ENCODE results near the gene URI1.
"Not testable (repeated sequence)": the region's sequence is repeated elsewhere in the genome, so short reads cannot be mapped to it uniquely, and the experiment has no call there.

URI1 gene

GRCh38 chr19:29942404-29943261 lies 594 bp downstream of the URI1 start:
- peak; percentile 64 for DNase-seq

- no peak for DNase-seq
Observed at GRCh38 chr19:29943615-29944014, 1.6 kb downstream of the URI1 start.

DNA sequence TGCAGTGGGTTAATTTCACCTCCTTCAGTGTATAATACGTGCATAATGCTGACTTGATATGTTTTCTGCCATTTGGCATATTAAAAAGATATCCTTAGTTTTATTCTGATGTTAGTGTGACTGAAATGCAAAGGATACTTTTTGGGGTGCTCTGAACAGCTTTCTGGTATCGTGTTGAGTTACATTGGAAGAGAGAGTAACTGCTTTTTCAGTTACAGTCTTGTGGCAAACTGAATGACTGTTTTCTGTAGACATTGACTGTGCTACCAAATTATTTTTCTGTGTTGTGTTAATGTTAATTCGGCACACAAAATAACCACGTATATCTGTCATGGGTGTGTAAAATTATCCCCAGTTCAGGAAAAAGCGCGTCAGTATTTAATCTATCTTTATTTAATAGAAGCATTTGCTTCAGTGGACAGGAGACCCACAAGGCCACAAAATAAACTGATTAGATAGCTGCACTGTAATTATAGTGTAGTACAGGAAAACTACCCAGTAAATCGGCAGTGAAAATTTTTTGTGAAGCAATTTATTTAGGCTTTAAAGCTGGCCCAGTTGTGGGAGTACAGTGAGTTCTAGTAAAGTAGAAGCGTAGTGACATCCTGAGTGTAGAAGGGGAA lies 2.5 kb downstream of the URI1 start:
- DNase-seq = no peak

DNA sequence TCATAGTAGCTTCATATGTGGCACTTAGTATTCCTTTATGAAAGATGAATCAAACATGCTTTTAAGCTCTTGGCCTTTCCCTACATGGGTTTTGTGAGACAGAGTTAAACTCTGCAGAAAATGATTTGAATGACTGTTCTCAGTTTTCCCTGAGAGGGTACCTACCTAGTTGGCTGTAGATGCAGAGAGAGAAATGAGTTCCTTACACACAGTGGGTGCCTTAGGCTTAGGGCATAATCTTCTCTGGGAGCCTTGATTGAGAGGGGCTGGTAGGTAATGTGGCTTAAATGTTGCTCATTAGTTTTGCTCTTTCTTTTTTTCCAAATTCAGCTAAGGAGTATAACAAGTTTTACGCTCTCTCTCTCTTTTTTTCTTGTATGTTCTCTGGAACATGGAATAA lies 3.0 kb downstream of the URI1 start:
- no peak for DNase-seq

DNA sequence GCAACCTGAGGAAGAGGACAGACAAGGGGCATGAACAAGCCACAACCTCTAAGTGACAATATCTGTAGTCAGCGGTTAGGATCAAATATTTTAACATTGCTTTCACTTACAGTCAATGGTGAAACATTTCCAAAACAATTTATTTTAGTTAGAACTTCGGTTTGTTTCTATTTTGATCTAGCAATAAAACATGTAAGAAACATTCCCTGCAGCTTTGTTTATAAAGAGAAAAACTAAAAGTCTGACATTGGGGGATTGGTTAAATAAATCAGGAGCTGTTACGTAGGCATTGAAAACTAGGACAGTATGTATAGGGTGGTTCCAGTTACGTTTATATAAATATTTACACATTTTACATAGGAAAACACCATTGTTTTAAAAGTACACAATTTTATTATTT lies 3.4 kb downstream of the URI1 start:
- no peak for DNase-seq

DNA sequence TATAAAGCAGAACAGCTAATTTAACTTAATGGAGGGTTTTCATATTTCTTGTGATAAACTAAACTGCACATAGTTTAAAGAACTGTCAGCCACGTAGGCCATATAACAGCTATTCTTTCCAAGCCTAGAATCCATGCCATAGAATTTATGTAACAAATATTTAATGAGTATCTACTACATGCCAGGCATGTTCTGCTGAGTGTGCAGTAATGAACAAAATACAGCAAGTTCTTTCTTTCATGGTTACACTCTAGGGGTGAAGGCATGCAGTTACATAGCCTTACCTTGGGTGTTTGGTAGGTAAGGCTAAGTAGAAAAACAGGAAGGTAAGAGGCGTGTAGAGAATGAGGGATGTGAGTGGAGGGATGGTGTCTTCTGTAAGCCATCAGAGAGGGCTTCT lies 4.6 kb downstream of the URI1 start:
- no peak for DNase-seq

DNA sequence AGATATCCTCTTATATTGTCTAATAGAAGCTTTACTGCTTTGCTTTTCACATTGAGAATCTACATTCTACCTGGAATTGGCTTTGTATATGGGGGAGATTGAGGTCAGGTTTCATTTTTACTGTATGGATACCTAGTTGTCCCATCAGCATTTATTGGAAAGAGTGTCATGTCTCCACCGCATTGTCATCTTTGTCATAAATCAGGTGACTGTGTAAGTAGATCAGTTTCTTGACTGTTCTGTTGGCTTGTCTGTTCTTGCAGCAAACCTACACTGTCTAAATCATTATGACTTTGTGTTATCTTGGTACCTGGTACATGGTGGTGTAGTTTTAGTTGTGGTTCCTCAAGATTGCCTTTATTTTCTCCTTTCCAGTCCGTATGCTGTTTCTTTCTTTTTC lies 5.8 kb downstream of the URI1 start:
- no peak for DNase-seq

DNA sequence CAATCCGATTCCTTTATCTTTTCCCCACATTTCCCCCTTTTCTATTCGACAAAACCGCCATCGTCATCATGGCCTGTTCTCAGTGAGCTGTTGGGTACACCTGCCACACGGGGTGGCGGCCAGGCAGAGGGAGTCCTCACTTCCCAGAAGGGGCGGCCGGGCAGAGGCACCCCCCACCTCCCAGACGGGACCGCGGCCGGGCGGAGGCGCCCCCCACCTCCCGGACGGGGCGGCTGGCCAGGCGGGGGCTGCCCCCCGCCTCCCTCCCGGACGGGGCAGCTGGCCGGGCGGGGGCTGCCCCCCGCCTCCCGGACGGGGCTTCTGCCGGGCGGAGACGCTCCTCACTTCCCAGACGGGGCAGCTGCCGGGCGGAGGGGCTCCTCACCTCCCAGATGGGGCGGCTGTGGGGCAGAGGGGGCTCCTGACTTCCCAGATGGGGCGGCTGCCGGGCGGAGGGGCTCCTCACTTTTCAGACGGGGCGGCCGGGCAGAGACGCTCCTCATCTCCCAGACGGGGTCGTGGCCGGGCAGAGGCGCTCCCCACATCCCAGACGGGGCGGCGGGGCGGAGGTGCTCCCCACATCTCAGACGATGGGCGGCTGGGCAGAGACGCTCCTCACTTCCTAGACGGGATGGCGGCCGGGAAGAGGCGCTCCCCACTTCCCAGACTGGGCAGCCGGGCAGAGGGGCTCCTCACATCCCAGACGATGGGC lies 6.9 kb downstream of the URI1 start:
- not testable (repeated sequence) for DNase-seq

- DNase-seq = no peak
Observed at GRCh38 chr19:29952177-29952576, 10.1 kb downstream of the URI1 start.

DNA sequence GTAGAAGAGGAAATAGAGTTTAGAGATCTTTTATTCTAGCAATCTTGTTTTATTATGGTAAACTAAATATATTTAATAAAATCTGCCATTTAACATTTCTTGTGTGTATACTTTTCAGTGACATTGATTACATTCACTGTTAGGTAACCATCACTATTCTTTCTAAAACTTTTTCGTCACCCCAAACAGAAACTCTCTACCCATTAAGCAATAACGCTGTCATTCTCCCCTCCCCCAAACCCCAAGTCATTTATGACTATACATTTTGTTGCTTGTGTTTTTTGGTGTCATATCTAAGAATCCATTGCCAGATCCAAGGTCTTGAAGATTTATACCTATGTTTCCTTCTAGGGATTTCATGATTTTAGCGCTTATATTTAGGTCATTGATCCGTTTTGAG lies 10.6 kb downstream of the URI1 start:
- DNase-seq = no peak

DNA sequence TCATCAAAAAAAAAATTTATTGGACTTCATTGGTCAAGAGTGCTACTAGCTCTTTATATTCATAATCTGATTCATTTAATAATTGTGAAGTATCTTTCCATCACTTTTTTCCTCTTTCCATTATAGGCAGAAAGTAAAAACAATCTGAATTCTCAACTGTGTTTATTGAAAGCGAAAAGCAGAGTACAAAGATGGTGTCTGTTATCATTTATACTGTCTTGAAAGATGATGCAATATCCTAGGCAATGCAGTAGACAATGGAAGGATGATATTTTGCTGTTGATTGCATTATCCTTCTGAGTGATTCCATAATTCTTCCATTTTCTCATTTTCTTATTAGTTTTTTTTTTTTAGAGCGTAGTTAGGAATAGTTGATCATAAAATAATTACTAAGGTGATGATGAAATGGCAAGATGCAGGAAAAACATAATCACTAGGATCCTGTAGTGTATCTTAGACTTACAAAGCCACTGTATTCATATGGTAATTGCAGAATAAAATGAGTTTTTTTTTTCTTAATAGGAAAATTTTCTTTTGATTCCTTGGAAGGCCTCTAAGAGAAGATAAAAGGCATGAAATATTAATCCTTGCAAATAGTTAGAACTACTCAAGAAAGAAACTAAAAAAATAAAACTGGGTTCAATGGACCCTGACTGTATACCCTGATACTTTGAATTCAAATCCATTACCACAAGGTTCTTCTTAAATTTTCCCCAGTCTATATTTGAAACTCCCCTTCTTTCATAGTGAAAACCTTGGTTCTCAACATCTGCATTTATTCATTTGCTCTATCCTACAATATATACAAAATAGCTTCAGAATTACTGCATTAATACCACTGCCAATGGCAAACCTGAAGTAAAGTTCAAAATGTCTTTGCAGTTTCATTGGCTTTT lies 11.6 kb downstream of the URI1 start:
- DNase-seq = no peak

DNA sequence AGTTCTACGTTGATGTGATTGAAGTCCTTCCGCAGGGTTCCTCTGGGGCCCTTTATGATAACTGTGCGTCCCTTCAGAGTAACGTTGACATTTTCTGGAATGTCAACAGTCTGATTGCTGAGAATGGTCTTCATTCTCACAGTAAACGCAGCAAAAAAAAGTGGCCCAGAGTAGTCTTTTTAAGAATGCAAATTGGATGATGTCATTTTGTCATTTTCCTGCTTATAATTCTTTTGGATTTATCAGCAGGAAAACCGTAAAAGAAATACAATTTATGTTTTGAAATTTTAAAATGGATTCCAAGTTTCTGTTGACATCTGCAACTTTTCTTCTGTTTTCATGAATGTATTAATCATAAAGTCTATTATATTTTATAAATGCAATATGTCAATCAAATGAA lies 14.8 kb downstream of the URI1 start:
- DNase-seq = no peak

- no peak for DNase-seq
Observed at GRCh38 chr19:29961311-29961710, 19.3 kb downstream of the URI1 start.

- DNase-seq = no peak
Observed at GRCh38 chr19:29962793-29963192, 20.8 kb downstream of the URI1 start.

DNA sequence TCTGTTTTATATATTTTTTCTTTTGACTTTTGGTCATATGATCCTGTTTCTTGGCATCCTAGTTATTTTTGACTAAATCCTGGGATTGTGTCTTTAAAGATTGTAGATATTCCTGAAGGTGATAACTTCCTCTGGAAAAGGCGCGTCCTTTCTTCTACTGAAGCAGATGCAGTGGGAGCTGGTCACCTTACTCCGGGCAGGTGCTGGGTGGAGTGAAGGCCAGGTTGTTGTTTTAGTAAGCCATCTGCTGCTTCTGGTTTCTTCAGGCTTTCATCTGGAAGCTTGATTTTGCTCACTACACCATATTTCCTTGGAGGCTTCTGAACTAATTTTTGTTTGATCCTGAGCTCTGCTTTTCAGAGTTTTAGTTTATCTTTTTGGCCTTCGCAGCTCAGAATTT lies 21.5 kb downstream of the URI1 start:
- no peak for DNase-seq

DNA sequence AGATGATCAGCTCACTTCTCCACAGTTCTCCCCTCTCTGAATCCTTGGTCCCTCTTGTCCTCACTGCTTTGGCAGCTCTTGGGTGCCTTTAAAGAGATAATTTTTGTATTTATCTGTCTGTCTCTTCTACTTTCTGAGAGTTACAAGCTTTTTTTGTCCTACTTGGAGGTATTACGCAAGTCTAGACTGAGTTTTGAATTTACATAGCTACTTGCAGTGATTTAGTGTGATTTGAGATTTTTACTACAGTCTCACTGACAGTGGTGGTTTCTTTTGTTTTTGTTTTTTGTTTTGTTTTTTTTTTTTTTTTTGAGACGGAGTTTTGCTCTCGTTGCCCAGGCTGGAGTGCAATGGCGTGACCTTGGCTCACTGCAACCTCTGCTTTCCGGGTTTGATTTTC lies 22.1 kb downstream of the URI1 start:
- no peak for DNase-seq

DNA sequence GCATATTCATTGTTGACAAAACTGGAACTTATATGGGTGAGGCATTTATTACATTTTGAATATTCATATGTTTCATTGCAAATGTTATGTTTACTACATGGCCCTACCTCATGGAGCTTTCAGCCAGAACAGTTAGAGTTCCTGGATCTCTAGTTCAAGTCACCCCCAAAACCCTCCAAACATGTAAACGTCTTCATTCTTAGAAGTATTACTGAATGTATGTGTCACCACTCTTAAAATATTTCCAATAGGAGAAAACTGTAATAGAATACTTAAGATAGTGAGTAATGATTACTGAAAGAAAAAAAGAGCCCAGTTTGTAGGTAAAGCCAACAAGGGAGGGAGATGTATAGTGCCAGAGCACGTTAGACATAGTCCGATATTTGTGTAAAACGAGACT lies 23.5 kb downstream of the URI1 start:
- no peak for DNase-seq

GRCh38 chr19:29966142-29966541 lies 24.1 kb downstream of the URI1 start:
- DNase-seq = not testable (repeated sequence)

DNA sequence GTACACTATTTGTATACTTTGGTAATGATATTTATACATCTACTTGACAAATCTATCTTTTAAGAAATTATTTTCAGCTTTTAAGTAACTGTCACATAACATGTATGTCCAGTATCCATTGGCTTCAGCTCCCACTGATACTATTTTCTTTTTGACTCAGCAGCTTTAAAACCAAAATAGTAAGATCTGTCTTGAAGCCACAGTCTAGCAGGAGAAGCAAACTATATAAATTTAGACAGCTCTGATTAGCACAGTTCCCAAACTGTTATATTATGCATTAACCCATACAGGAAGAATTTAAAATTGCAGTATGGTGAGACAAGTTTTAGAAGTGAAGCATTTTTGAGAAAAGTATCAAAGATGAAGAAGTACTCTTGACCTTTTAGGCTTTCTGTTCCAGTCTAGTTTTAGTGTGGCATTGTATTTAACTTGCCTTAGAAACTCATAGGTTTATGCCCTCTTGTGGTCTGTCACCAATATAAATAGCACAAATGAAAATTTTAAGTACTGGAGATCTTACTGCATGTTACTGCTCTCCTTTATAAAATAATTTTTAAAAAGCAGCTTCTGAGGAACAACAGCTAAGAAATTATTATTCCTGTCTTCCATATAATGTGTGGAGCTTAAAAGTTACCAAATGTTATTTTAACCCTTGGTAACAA lies 24.7 kb downstream of the URI1 start:
- DNase-seq = no peak

DNA sequence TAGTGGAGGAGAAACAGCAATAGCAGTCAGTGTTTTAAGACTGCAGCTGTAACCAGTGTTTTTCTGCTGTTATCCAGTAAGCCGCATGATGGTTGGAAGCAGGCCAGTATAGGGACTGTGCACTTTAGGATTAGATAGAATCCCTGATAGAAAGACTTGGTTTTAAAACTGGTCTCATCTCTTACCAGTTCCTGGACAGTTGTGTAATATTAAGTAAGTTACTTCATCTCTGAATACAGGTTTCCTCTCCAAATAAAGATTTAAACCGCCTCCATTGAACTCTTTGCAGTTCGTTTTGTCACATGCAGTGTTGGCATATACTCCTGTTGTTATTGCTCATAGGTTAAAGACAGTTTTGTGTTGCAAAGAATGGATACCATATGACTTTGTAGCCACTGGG lies 25.6 kb downstream of the URI1 start:
- DNase-seq = no peak

DNA sequence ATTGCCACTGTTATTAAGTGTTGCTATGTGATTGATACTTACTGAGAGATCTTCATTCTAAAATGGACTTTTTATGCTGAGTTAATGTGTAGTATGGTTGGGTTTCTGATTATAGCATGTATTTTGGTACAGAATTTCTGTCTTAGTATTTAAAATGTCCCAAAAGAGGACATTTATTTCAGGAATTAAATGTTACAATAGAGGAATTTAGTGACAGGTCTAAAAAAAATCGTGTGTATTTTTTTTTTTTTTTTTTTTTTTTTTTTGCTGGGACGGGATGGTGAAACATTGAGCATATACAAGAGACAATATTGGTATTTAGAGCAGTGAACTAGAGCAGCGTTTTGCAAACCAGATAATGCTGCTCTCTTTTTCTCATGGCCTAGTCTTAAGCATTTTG lies 27.9 kb downstream of the URI1 start:
- DNase-seq = no peak

DNA sequence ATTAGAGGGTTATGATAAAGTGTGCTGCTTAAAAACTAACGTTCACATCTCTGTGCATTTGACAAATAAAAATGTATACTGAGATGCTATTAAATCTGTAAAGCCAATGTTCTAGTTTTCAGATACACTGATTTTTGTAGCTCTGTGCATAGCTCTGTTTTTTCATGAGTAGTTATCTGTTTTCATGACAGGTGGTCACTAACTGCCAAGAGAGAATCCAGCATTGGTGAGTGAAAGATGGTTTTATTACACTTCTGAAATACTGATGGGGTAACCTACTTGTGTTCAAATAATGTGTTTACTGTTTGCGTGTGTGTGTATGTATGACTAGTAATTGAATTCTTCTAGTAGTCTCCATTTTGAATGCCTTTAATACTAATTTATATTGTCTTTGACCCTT lies 29.0 kb downstream of the URI1 start:
- no peak for DNase-seq

All from CD4-positive, alpha-beta T cell treated with Interferon gamma for 1 hour (primary cell).